Gastrocnemius medialis (tissue), 4 donors: ENCODE measurements around the gene CSF3R. TPM values are rescaled to one million over a fixed set of nuclear protein-coding genes. Genes with fewer than 3 reads are reported as not detected.

ENCODE experiments used
- ATAC-seq, 2 donors: fragments of 150-250 bp; one replicate each; pipeline ENCODE4 v1.9.1; 2016
- DNase-seq, 2 donors: peaks; one replicate each; pipeline ENCODE4 v3.0.0-alpha.2; 2019
- H3K27ac ChIP-seq, 4 donors: fragments of 200-600 bp; sonication (generic); 1 replicate in 1 of 4; 2 replicates in 3 of 4; pipeline ENCODE4 v1.5.1; 2016 to 2018; ENCODE audit warnings: mild to moderate bottlenecking in 2 of 4, moderate library complexity in 1 of 4
- H3K27me3 ChIP-seq, 3 donors: fragments of 200-600 bp; sonication (generic) in 2 of 3; 1 replicate in 1 of 3; 2 replicates in 2 of 3; pipeline versions ENCODE4 v1.5.1 to v1.6.0; 2016 to 2019; ENCODE audit warnings: mild to moderate bottlenecking in 1 of 3, moderate library complexity in 1 of 3
- H3K36me3 ChIP-seq, 2 donors: fragments of 200-600 bp; sonication (generic) in 1 of 2; one replicate each; pipeline ENCODE4 v1.5.1; 2017 to 2018
- H3K4me1 ChIP-seq, 2 donors: fragments of 200-600 bp; sonication (generic) in 1 of 2; one replicate each; pipeline ENCODE4 v1.5.1; 2016 to 2017; ENCODE audit warnings: mild to moderate bottlenecking in 2 of 2
- H3K4me3 ChIP-seq, 4 donors: fragments of 200-600 bp; sonication (generic) in 3 of 4; 1 replicate in 1 of 4; 2 replicates in 3 of 4; pipeline ENCODE4 v1.5.1; 2016 to 2019; ENCODE audit warnings: mild to moderate bottlenecking in 2 of 4
- H3K9me3 ChIP-seq, 3 donors: fragments of 200-600 bp; sonication (generic) in 2 of 3; 1 replicate in 1 of 3; 2 replicates in 2 of 3; pipeline ENCODE4 v1.5.1; 2016 to 2019
- POLR2A ChIP-seq, 2 donors: fragments of 450-650 bp; IDR thresholded peaks; one replicate each; pipeline ENCODE4 v1.6.1; 2017; ENCODE audit warnings: antibody characterized with exemption in 2 of 2, mild to moderate bottlenecking in 2 of 2, moderate library complexity in 2 of 2
- in situ Hi-C, 4 donors: fragments of 200-750 bp; cut with MboI; loops; one replicate each; pipeline versions ENCODE4 v1.15.0 to v1.8.0; 2017; ENCODE audit warnings: low sequenced_read_pairs in 4 of 4
- intact Hi-C: fragments of 100-400 bp; cut with DNase I; formaldehyde crosslinking; loops from one replicate; pipeline ENCODE4 v1.15.1; 2023; ENCODE audit warnings: low total_unique reads
- total RNA-seq, 4 donors: library from RNA; depleted of rRNA; stranded (reverse); fragments of >200 nt; gene quantifications; one replicate each; pipeline versions ENCODE4 v1.1.0 to v1.2.3, GENCODE V29; 2016
- TF ChIP-seq, protein P1 (sequence below), 5 experiments: fragments of 450-650 bp in 3 of 5; fragments of 200-600 bp in 2 of 5; sonication (generic) in 2 of 5; IDR thresholded peaks in 4 of 5; conservative IDR thresholded peaks in 1 of 5; 1 replicate in 4 of 5; 2 replicates in 1 of 5; pipeline ENCODE4 v1.5.1; 2016 to 2019; ENCODE audit warnings: antibody characterized with exemption in 5 of 5, mild to moderate bottlenecking in 3 of 5, moderate library complexity in 3 of 5

The CSF3R gene
- total RNA-seq, 4 donors from 2014 or later: 0.29 to 6.4 (median 3.9) TPM

DNA sequence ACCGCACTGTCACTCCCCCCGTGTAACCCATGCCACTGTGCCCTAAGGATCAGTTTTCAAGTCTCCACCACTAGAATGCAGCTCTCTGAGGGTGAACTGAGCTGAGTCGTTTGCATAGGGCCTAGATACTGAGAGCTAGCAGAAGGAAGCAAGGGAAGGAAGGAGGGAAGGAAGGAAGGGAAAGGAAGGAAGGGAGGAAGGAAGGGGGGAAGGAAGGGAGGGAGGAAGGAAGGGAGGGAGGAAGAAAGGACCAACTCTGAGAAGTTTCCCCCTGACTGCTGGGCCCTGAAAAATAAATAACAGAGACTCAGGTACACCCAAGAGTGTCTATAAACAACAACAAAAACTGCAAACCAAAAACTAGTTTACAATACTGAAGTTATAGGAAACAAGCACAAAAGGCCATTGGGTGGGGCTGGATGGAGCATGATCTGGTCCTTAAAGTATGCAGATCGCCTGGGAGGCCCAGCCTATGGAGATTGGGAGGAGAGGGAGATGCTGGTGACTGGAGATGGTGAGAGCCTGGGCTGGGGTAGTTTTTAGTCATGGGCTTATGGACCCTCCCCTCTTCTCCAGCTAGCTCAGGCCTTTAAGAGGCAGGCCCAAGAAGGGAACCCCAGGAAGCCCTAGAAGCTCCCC lies 16.9 kb downstream of the CSF3R start:
- intact Hi-C loops: loop anchor here (10.0 kb wide), 1 partner anchor 911 kb away; the partner anchor contains the start of genes KIAA0319L and NCDN
- peaks cover 18 to 20% of the 10 kb centered on the region in 2 donors for H3K4me1 ChIP-seq
- H3K36me3 ChIP-seq: peaks cover 0 to 7% of the 10 kb centered on the region in 2 donors
- in situ Hi-C loops: no loop called here
- TF ChIP-seq, protein P1, sequence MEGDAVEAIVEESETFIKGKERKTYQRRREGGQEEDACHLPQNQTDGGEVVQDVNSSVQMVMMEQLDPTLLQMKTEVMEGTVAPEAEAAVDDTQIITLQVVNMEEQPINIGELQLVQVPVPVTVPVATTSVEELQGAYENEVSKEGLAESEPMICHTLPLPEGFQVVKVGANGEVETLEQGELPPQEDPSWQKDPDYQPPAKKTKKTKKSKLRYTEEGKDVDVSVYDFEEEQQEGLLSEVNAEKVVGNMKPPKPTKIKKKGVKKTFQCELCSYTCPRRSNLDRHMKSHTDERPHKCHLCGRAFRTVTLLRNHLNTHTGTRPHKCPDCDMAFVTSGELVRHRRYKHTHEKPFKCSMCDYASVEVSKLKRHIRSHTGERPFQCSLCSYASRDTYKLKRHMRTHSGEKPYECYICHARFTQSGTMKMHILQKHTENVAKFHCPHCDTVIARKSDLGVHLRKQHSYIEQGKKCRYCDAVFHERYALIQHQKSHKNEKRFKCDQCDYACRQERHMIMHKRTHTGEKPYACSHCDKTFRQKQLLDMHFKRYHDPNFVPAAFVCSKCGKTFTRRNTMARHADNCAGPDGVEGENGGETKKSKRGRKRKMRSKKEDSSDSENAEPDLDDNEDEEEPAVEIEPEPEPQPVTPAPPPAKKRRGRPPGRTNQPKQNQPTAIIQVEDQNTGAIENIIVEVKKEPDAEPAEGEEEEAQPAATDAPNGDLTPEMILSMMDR (IDR thresholded peaks at IDR 0.05 in 4 of 5, conservative IDR thresholded peaks at IDR 0.05 in 1 of 5): no peak
- TF ChIP-seq POLR2A (IDR thresholded peaks at IDR 0.05): no peak
- DNase-seq (no peak), ATAC-seq (no peak)
- no peak overlapping the region for H3K4me3 ChIP-seq
- H3K27ac ChIP-seq: no peak overlapping the region
- no peaks in the 10 kb centered on the region for H3K9me3 ChIP-seq
- H3K27me3 ChIP-seq: no peaks in the 10 kb centered on the region

DNA sequence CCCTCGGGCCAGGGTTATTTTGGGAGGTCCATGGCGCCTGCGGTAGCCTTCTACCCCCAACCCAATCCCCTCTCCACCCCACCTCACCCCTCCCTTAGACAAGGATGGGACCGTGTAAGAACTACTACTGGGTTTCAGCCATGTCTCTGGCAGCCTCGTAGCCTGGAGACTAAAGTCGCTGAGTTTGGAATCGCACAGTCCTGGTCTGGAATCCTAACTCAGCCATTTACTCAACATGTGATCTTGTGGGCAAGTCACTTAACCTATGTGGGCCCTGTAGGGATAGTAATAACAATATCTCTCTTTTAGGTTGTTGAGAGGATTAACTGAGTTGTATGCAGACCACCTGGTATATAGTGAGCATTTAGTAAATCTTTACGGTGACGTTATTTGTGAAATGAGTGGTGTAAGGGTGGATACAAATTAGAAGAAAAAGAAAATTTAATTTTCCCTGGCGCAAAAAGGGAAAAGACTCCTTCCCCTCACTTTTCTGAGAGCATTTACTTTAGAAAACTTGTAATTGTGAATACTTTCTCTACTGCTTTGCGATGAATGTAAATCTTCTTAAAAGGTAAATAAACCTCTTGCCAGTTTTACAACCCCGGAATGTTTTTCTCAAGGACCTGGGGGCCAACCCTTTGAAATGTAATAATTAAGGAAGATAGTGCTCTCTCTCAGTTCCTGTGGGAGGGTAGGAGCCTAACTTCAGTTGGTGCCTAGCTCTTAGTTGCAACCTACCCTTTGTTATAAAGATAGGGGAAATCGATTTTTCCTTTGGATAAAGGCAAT lies 17.9 kb downstream of the CSF3R start:
- no peaks in the 10 kb centered on the region for H3K27me3 ChIP-seq
- H3K9me3 ChIP-seq: no peaks in the 10 kb centered on the region
- peak overlapping the region; percentile 76 to 92 (median 86) for H3K4me3 ChIP-seq
- intact Hi-C loops: loop anchor here (1.0 to 10.0 kb wide), 3 partner anchors 14 to 910 kb away; partner anchors contain the start of genes ADPRS, KIAA0319L, NCDN and OSCP1
- peaks cover 0 to 18% of the 10 kb centered on the region in 2 donors for H3K36me3 ChIP-seq
- no peak for TF ChIP-seq POLR2A (IDR thresholded peaks at IDR 0.05)
- TF ChIP-seq, protein P1 (IDR thresholded peaks at IDR 0.05 in 4 of 5, conservative IDR thresholded peaks at IDR 0.05 in 1 of 5): no peak
- in situ Hi-C loops: no loop called here
- peaks cover 18 to 20% of the 10 kb centered on the region in 2 donors for H3K4me1 ChIP-seq
- H3K27ac ChIP-seq: peak overlapping the region; percentile 86 to 97 (median 96)
- no peak for DNase-seq
- ATAC-seq: peak; percentile 37 to 72

DNA sequence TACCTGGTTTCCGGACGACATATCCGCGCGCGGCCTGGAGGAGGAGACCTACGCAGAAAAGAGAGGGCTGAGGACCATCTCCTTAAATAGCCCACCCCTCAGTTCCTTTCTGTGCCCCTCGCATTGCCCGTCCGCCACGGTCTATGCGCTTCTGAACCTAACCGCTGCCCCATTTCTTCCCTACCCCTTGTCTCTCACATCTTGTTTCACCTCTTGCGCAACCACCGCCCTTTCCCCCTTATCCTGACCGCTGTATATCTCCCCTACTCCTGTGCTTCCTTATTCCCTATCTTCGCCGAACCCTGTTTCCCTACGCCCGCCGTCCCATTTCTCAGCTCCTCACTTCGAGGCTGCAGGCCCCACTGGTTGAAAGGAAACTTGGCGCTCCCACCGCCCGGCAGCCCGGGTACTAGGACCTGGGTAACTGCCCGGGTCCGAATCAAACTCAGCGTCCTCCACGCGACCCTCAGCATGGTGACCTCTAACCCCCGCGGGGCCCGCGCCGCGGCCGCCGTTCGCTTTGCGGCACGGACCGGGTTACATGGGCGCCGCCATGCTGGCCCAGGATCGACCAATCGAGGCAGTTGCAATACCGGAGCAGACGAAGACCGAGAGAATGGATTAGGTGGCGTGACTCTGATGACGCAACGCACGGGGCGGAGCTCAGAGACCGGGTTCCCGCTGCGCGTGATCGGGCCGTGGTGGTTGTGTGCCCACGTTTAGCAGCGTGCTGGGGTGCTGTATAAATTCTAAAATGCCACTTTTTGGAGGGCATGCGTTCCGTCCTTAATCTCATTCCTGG lies 18.7 kb downstream of the CSF3R start, which contains the start of gene MRPS15:
Gene MRPS15, minus strand, starts transcription at position 582 of the 802 bp plus-strand sequence. Its CDS starts 109 bp downstream, at position 473.
- Histone ChIP-seq H3K36me3 (peaks cover 0 to 23% of the 10 kb centered on the region in 2 donors), H3K27me3 (no peaks in the 10 kb centered on the region), H3K4me1 (peaks cover 18 to 20% of the 10 kb centered on the region in 2 donors), H3K27ac (peak within 1 kb of the TSS; percentile 86 to 97 (median 96)), H3K9me3 (no peaks in the 10 kb centered on the region), H3K4me3 (peak within 1 kb of the TSS; percentile 76 to 92 (median 86))
- in situ Hi-C loops (no loop called here), intact Hi-C loops (loop anchor here (1.0 to 10.0 kb wide), 3 partner anchors 14 to 909 kb away; partner anchors contain the start of genes ADPRS, KIAA0319L, NCDN and OSCP1)
- peak; percentile 94 to 96 for DNase-seq
- ATAC-seq: peak; percentile 97 to 100
- TF ChIP-seq, protein P1 (IDR thresholded peaks at IDR 0.05 in 4 of 5, conservative IDR thresholded peaks at IDR 0.05 in 1 of 5): no peak
- peak; percentile 74 to 78 for TF ChIP-seq POLR2A (IDR thresholded peaks at IDR 0.05)

DNA sequence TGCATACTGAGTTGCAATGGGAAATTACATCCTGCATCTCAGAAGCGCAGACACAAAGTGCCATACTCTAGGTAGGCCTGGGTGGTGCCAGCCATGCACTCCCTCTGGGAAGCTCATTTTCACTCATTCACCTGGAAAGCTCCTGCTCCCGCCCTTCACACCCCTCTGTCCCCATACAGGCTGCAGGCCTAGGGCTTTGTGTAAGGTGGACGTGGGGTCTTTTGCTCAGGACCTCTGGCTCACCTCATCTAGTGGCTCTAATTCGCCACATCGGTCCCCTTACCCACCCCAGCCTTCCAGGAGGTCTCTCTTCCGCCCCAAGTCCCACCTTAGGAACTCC lies 19.3 kb downstream of the CSF3R start:
- H3K36me3 ChIP-seq: peaks cover 0 to 29% of the 10 kb centered on the region in 2 donors
- H3K4me1 ChIP-seq: peaks cover 18 to 20% of the 10 kb centered on the region in 2 donors
- no peaks in the 10 kb centered on the region for H3K9me3 ChIP-seq
- intact Hi-C loops (loop anchor here (10.0 kb wide), 1 partner anchor 909 kb away; the partner anchor contains the start of genes KIAA0319L and NCDN), in situ Hi-C loops (no loop called here)
- ATAC-seq (no peak), DNase-seq (no peak)
- no peaks in the 10 kb centered on the region for H3K27me3 ChIP-seq
- peak overlapping the region; percentile 86 to 97 (median 96) for H3K27ac ChIP-seq
- TF ChIP-seq POLR2A (IDR thresholded peaks at IDR 0.05): no peak
- TF ChIP-seq, protein P1 (IDR thresholded peaks at IDR 0.05 in 4 of 5, conservative IDR thresholded peaks at IDR 0.05 in 1 of 5): no peak
- H3K4me3 ChIP-seq: peak overlapping the region; percentile 76 to 92 (median 86)
